GM13976 (cell line): ENCODE measurements around the gene TRIM44.
"Not testable (repeated sequence)": the region's sequence is repeated elsewhere in the genome, so short reads cannot be mapped to it uniquely, and the experiment has no call there.

Experiments
- DNase-seq: peaks from one replicate; pipeline ENCODE4 v3.0.0; 2012; ENCODE audit warnings: low spot score
- CTCF ChIP-seq: IDR thresholded peaks from 2 replicates; pipeline ENCODE4 v1.5.1; 2012; ENCODE audit warnings: borderline replicate concordance, mild to moderate bottlenecking; ENCODE audit not compliant: insufficient read depth; ENCODE audit errors: extremely low read depth, missing control alignments, control extremely low read depth
- in situ Hi-C: fragments of 300-500 bp; cut with MboI; formaldehyde crosslinking; loops from one replicate; pipeline ENCODE4 v1.12.0; 2022; ENCODE audit warnings: low sequenced_read_pairs, mixed read lengths, inconsistent platforms; ENCODE audit not compliant: unreplicated experiment

The TRIM44 gene

GRCh38 chr11:35771722-35772121, 109.1 kb downstream of the TRIM44 start:
- DNase-seq = no peak
- in situ Hi-C loops = no loop called here
- TF ChIP-seq CTCF = no peak

- DNase-seq, in situ Hi-C loops: not testable (repeated sequence)
Observed at GRCh38 chr11:35777241-35777640, 114.7 kb downstream of the TRIM44 start.

- in situ Hi-C loops, DNase-seq: not testable (repeated sequence)
Observed at GRCh38 chr11:35778943-35779342, 116.4 kb downstream of the TRIM44 start.

GRCh38 chr11:35779409-35779808, 116.8 kb downstream of the TRIM44 start:
- no peak for DNase-seq
- in situ Hi-C loops = no loop called here
- TF ChIP-seq CTCF = no peak

GRCh38 chr11:35780951-35781860, 118.6 kb downstream of the TRIM44 start:
- TF ChIP-seq CTCF = no peak
- in situ Hi-C loops = no loop called here
- DNase-seq = no peak

GRCh38 chr11:35781861-35782470, 119.4 kb downstream of the TRIM44 start:
- in situ Hi-C loops = no loop called here
- TF ChIP-seq CTCF = no peak
- no peak for DNase-seq

GRCh38 chr11:35783809-35784208, 121.2 kb downstream of the TRIM44 start:
- in situ Hi-C loops = no loop called here
- TF ChIP-seq CTCF = no peak
- DNase-seq = no peak
